ENCODE measurements around the gene GPR68.

The GPR68 gene

DNA sequence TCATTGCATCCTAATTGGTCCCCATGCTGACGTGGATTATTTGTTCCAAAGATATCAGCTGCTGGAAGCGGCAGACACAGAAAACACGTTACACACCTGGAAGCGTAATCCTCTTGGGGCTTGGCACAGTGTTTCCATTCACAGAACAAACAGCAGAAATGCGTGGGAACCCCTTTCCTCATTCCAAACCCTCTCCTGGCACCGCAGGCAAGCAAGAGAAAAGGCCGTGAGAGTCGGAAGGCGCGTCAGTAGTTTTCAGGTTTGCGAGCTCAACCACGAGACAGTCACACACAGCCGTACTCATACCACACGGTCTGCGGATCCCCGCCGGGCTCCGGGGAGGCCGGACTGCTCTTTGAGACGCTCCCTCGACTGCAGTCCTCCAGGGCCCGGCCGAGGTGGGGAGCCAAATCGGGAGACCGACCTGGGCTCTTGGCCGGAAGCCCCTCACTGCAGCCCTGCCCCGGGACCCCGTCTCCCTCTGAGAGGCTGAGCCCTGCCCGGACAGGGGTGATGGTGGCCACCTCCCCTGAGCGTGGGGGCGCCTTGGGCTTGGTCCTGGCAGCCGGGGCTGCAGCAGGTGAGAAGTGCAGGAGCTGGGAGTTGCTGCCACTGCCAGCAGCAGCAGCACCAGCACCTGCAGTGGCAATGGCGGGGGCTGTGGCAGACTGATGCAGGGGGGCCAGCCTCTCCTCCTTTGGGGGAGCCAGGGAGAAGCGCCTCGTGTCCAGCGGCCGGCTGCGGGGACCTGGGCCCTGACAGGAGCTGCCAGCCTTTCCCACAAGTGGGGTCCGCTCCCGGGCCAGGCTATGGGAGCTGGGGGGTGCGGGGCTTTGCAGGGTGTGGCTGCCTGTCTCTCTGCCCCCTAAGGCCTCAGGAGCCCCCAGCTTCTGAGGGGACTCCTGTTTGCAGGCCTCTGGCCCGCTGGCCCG lies 28.1 kb upstream of the GPR68 start:
- no peak overlapping the region for H3K4me3 ChIP-seq (ENCODE audit: low read length)
- no peak for DNase-seq
- H3K4me1 ChIP-seq (ENCODE audit: low read length), result no peaks in the 10 kb centered on the region
- H3K4me2 ChIP-seq (ENCODE audit: low read depth, low read length), result no peak overlapping the region
- H3K9me3 ChIP-seq (replicated peaks; ENCODE audit: insufficient read depth, low read length), result no peaks in the 10 kb centered on the region
- H4K20me1 ChIP-seq (ENCODE audit: insufficient read depth, low read length), result no peaks in the 10 kb centered on the region
- H2AFZ ChIP-seq (ENCODE audit: low read length), result no peak overlapping the region
- H3K9ac ChIP-seq (ENCODE audit: low read length), result no peak overlapping the region
- no peak for TF ChIP-seq EZH2 (optimal IDR thresholded peaks at IDR 0.05; ENCODE audit: low read depth, low read length)
- TF ChIP-seq EZH2phosphoT487 (IDR thresholded peaks at IDR 0.05; ENCODE audit: low read length), result no peak
- TF ChIP-seq, protein P1, sequence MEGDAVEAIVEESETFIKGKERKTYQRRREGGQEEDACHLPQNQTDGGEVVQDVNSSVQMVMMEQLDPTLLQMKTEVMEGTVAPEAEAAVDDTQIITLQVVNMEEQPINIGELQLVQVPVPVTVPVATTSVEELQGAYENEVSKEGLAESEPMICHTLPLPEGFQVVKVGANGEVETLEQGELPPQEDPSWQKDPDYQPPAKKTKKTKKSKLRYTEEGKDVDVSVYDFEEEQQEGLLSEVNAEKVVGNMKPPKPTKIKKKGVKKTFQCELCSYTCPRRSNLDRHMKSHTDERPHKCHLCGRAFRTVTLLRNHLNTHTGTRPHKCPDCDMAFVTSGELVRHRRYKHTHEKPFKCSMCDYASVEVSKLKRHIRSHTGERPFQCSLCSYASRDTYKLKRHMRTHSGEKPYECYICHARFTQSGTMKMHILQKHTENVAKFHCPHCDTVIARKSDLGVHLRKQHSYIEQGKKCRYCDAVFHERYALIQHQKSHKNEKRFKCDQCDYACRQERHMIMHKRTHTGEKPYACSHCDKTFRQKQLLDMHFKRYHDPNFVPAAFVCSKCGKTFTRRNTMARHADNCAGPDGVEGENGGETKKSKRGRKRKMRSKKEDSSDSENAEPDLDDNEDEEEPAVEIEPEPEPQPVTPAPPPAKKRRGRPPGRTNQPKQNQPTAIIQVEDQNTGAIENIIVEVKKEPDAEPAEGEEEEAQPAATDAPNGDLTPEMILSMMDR (IDR thresholded peaks at IDR 0.05; ENCODE audit: low read length), result no peak
- H3K27me3 ChIP-seq (replicated peaks; ENCODE audit: insufficient read depth, low read length), result no peaks in the 10 kb centered on the region
- H3K9me2 ChIP-seq (replicated peaks; ENCODE audit: insufficient read depth, low read length), result no peaks in the 10 kb centered on the region
- no peaks in the 10 kb centered on the region for H3K36me3 ChIP-seq (replicated peaks; ENCODE audit: insufficient read depth, low read length)
- 0 out of 2 replicates have a peak, but pooled peaks cover 5% of the 10 kb centered on the region for H3K79me2 ChIP-seq (ENCODE audit: low read length)
- H3K27ac ChIP-seq (ENCODE audit: low read length), result no peak overlapping the region
- H3F3A ChIP-seq (ENCODE audit: insufficient read depth, low read length), result no peaks in the 10 kb centered on the region

DNA sequence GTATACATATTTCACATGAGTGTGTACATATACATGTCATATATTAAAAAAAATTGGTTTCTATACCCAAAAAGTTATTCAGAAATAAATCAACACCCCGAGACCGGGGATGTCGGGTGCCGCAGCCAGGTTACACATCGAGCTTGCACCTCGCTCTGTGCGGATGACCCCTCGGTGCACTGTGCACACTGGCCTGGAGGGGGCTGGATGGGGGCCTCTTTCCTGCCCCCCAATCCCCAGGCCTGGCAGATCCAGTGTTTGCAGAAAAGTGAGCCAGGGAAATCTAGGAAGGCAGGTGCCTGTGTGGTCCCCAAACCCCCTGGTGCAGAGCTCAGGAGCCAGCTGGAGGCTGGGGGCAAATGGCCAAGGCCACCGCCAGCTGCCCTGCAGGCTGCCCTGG lies 27.1 kb upstream of the GPR68 start:
- Histone ChIP-seq H3K9me2 (replicated peaks; ENCODE audit: insufficient read depth, low read length) (no peaks in the 10 kb centered on the region), H3K4me1 (ENCODE audit: low read length) (no peaks in the 10 kb centered on the region), H2AFZ (ENCODE audit: low read length) (no peak overlapping the region), H3K9me3 (replicated peaks; ENCODE audit: insufficient read depth, low read length) (no peaks in the 10 kb centered on the region), H3K79me2 (ENCODE audit: low read length) (0 out of 2 replicates have a peak, but pooled peaks cover 5% of the 10 kb centered on the region), H3K27ac (ENCODE audit: low read length) (no peak overlapping the region), H3K36me3 (replicated peaks; ENCODE audit: insufficient read depth, low read length) (no peaks in the 10 kb centered on the region), H4K20me1 (ENCODE audit: insufficient read depth, low read length) (no peaks in the 10 kb centered on the region), H3K9ac (ENCODE audit: low read length) (no peak overlapping the region), H3K4me3 (ENCODE audit: low read length) (no peak overlapping the region), H3F3A (ENCODE audit: insufficient read depth, low read length) (no peaks in the 10 kb centered on the region), H3K27me3 (replicated peaks; ENCODE audit: insufficient read depth, low read length) (no peaks in the 10 kb centered on the region), H3K4me2 (ENCODE audit: low read depth, low read length) (no peak overlapping the region)
- TF ChIP-seq, protein P1 (IDR thresholded peaks at IDR 0.05; ENCODE audit: low read length), result no peak
- no peak for TF ChIP-seq EZH2 (optimal IDR thresholded peaks at IDR 0.05; ENCODE audit: low read depth, low read length)
- TF ChIP-seq EZH2phosphoT487 (IDR thresholded peaks at IDR 0.05; ENCODE audit: low read length), result no peak
- DNase-seq, result no peak

DNA sequence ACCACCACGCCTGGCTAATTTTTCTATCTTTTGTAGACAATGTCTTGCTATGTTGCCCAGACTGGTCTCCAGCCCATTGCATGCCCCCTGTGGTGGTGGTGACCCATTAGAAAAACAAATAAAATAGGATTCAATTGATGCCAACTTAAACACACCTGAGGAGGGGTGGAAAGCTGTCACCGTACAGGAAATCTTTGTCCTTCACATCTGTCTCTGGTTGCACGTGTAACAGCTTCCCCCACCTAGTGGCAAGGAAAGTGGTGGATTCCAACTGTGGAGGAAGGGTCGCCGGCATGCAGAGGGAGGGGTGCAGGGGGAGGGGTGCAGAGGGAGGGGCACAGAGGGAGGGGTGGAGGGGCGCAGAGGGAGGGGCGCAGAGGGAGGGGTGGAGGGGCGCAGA lies 26.1 kb upstream of the GPR68 start:
- no peaks in the 10 kb centered on the region for H3F3A ChIP-seq (ENCODE audit: insufficient read depth, low read length)
- no peak for DNase-seq
- H3K27ac ChIP-seq (ENCODE audit: low read length), result no peak overlapping the region
- no peak overlapping the region for H3K4me3 ChIP-seq (ENCODE audit: low read length)
- no peaks in the 10 kb centered on the region for H3K36me3 ChIP-seq (replicated peaks; ENCODE audit: insufficient read depth, low read length)
- no peaks in the 10 kb centered on the region for H3K9me2 ChIP-seq (replicated peaks; ENCODE audit: insufficient read depth, low read length)
- no peaks in the 10 kb centered on the region for H3K27me3 ChIP-seq (replicated peaks; ENCODE audit: insufficient read depth, low read length)
- no peaks in the 10 kb centered on the region for H4K20me1 ChIP-seq (ENCODE audit: insufficient read depth, low read length)
- H3K9me3 ChIP-seq (replicated peaks; ENCODE audit: insufficient read depth, low read length), result no peaks in the 10 kb centered on the region
- no peak overlapping the region for H3K4me2 ChIP-seq (ENCODE audit: low read depth, low read length)
- no peak overlapping the region for H2AFZ ChIP-seq (ENCODE audit: low read length)
- no peaks in the 10 kb centered on the region for H3K4me1 ChIP-seq (ENCODE audit: low read length)
- TF ChIP-seq, protein P1 (IDR thresholded peaks at IDR 0.05; ENCODE audit: low read length), result no peak
- TF ChIP-seq EZH2 (optimal IDR thresholded peaks at IDR 0.05; ENCODE audit: low read depth, low read length) (no peak), EZH2phosphoT487 (IDR thresholded peaks at IDR 0.05; ENCODE audit: low read length) (no peak)
- H3K9ac ChIP-seq (ENCODE audit: low read length), result no peak overlapping the region
- no peaks in the 10 kb centered on the region for H3K79me2 ChIP-seq (ENCODE audit: low read length)
